ENCODE data around the gene ARHGAP45.

- no peak for TF ChIP-seq EZH2 (IDR thresholded peaks at IDR 0.05; ENCODE audit: low read depth, low read length, severe bottlenecking)
- no peak for TF ChIP-seq POU5F1 (IDR thresholded peaks at IDR 0.05; ENCODE audit: low read depth, low read length)
- no peak for TF ChIP-seq CBX5 (IDR thresholded peaks at IDR 0.05; ENCODE audit: low read depth, low read length)
- no peak for TF ChIP-seq CTCF (IDR thresholded peaks at IDR 0.05; ENCODE audit: control extremely low read depth in 1 of 3, insufficient read depth in 1 of 3, low read depth in 1 of 3, low read length in 3 of 3)
- no peak for TF ChIP-seq POLR2A (IDR thresholded peaks at IDR 0.05; ENCODE audit: control extremely low read depth in 1 of 2, low read depth in 2 of 2, low read length in 2 of 2)
- TF ChIP-seq, protein P1, sequence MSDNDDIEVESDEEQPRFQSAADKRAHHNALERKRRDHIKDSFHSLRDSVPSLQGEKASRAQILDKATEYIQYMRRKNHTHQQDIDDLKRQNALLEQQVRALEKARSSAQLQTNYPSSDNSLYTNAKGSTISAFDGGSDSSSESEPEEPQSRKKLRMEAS (IDR thresholded peaks at IDR 0.05), result no peak
- TF ChIP-seq MAFK (IDR thresholded peaks at IDR 0.05; ENCODE audit: low read depth, low read length), result no peak
- no peak for TF ChIP-seq TBP (IDR thresholded peaks at IDR 0.05; ENCODE audit: low read depth, low read length)
- TF ChIP-seq SAP30 (IDR thresholded peaks at IDR 0.05; ENCODE audit: insufficient read depth, insufficient replicate concordance, low read length), result no peak
Measured at GRCh38 chr19:1135454-1135853, 68.5 kb downstream of the ARHGAP45 start.
